Activated CD4-positive, alpha-beta memory T cell treated with anti-CD3 and anti-CD28 coated beads for 36 hours (primary cell): ENCODE measurements around the gene SRRD. TPM values are rescaled to one million over a fixed set of nuclear protein-coding genes. Genes with fewer than 3 reads are reported as not detected.

Experiments
- CTCF ChIA-PET: fragments of 350-600 bp; sonication (Branson Sonifier 250); formaldehyde crosslinking; loops from one replicate; lab custom pipeline; 2021; ENCODE audit warnings: antibody characterized with exemption, inconsistent platforms; lab: Charles Lee
- POLR2A ChIA-PET: fragments of 350-600 bp; sonication (Branson Sonifier 250); formaldehyde crosslinking; loops from one replicate; lab custom pipeline; 2021; ENCODE audit warnings: antibody characterized with exemption; lab: Charles Lee
- DNase-seq: peaks from one replicate; pipeline ENCODE4 v3.0.0-alpha.2; 2020
- H3K27ac Mint-ChIP-seq: one replicate; pipeline ENCODE4 v1.8.0; 2021; ENCODE audit warnings: mixed read lengths
- H3K27me3 Mint-ChIP-seq: one replicate; pipeline ENCODE4 v1.8.0; 2021; ENCODE audit warnings: mixed read lengths
- H3K36me3 Mint-ChIP-seq: one replicate; pipeline ENCODE4 v1.8.0; 2021; ENCODE audit warnings: mixed read lengths
- H3K4me1 Mint-ChIP-seq: one replicate; pipeline ENCODE4 v1.8.0; 2021; ENCODE audit warnings: low read depth, mixed read lengths
- H3K4me3 Mint-ChIP-seq: one replicate; pipeline ENCODE4 v1.8.0; 2021; ENCODE audit warnings: mild to moderate bottlenecking, mixed read lengths
- H3K9me3 Mint-ChIP-seq: one replicate; pipeline ENCODE4 v1.8.0; 2021; ENCODE audit warnings: mixed read lengths
- intact Hi-C: fragments of 100-400 bp; cut with micrococcal nuclease; formaldehyde crosslinking; loops from one replicate; pipeline ENCODE4 v1.15.1; 2023
- total RNA-seq, 2 experiments: library from RNA; stranded (reverse); gene quantifications; one replicate each; pipeline ENCODE4 v1.2.3, GENCODE V29; 2021

The SRRD gene
- total RNA-seq, 2 experiments from 2014 or later = 20.6 to 22.0 TPM

- Mint-ChIP-seq H3K36me3 (peaks cover 55% of the 10 kb centered on the region), H3K4me1 (peaks cover 20% of the 10 kb centered on the region), H3K27me3 (no peaks in the 10 kb centered on the region), H3K9me3 (no peaks in the 10 kb centered on the region), H3K27ac (peak overlapping the region; percentile 87), H3K4me3 (no peak overlapping the region)
- ChIA-PET POLR2A (interaction anchor here (0.8 to 1.2 kb wide), 3 partner anchors 20 to 169 kb away, joined by 3 to 5 read pairs (median 3); partner anchors contain the start of genes HPS4 and SRRD), CTCF (interaction anchor here (0.7 to 6.3 kb wide), 15 partner anchors 9 to 167 kb away, joined by 3 to 46 read pairs (median 5); partner anchors contain the start of genes HPS4, SRRD and TFIP11)
- intact Hi-C loops = loop anchor here (5.0 kb wide), 2 partner anchors 89 to 169 kb away; partner anchors contain the start of gene TPST2
- no peak for DNase-seq
Measured at GRCh38 chr22:26503758-26504157, 20.1 kb downstream of the SRRD start.

DNA sequence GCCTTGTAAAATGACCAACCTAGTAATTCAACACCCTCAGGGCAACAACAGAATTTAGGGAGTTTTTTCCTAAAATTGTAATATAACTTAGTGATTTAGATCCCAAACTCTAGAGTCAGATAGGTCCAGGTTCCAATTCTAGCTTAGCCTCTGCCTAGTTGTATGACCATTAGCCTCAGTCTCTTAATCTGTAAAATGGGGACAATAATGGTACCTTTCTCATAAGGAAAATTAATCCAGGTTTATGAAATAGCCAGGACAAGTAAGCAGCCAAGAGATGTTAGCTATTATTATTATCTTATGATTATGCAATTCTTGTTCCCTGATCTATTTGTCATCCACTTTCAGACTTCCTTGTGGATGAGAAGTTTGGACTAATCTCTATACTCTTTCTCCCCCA lies 24.5 kb downstream of the SRRD start:
- ChIA-PET CTCF (no interaction called here), POLR2A (no interaction called here)
- H3K27me3 Mint-ChIP-seq = no peaks in the 10 kb centered on the region
- peaks cover 37% of the 10 kb centered on the region for H3K36me3 Mint-ChIP-seq
- peaks cover 37% of the 10 kb centered on the region for H3K4me1 Mint-ChIP-seq
- H3K27ac Mint-ChIP-seq = no peak overlapping the region
- intact Hi-C loops = no loop called here
- no peaks in the 10 kb centered on the region for H3K9me3 Mint-ChIP-seq
- no peak for DNase-seq
- H3K4me3 Mint-ChIP-seq = no peak overlapping the region

DNA sequence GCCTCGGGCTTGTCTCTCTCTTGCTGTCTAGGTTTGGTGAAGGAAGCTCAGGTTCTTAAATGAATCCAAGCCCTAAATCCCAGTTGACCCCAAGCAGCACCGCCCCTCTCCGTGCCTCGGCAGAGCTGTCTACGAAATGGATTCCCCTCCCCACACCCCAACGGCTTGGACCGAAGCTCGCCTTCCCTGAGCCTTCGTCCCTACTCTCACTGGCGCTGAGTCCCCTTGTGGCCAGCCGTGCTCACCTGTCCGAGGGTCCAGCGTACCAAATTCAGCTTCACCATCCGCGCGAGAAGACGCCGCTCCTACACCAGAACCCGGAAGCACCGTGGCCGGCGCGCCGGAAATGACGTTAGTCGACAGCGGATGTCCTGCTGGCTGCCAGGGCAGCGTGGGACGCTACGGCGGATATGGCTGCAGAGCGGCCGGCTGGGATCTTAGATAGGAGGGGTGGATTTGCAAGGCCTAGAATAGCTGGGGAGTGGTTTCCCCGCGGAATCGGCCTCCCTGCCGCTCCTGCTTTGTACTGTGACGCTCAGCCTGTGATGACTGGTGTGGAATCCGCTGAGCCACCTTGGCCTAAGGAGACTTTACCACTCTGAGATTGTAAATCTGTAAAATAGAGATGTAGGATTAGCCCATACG lies 28.6 kb downstream of the SRRD start, which contains the start of gene TFIP11:
Gene TFIP11 (minus strand): TSS at position 325 of the 645 bp plus-strand sequence. CDS start 2,201 bp downstream, outside the sequence.
- Mint-ChIP-seq H3K27ac (peak within 1 kb of the TSS; percentile 88), H3K36me3 (peaks cover 10% of the 10 kb centered on the region), H3K27me3 (no peaks in the 10 kb centered on the region), H3K4me1 (peaks cover 37% of the 10 kb centered on the region), H3K4me3 (peak within 1 kb of the TSS; percentile 98), H3K9me3 (no peaks in the 10 kb centered on the region)
- CTCF ChIA-PET = interaction anchor here (0.7 to 2.0 kb wide), 10 partner anchors 9 to 167 kb away, joined by 3 to 10 read pairs (median 4); partner anchors contain the start of genes HPS4 and SRRD
- POLR2A ChIA-PET = interaction anchor here (0.6 to 1.1 kb wide), 3 partner anchors 21 to 135 kb away, joined by 3 to 4 read pairs (median 4); partner anchors contain the start of genes HPS4 and SRRD
- DNase-seq = peak; percentile 95
- intact Hi-C loops = loop anchor here (1.0 kb wide), 2 partner anchors 29 to 81 kb away; partner anchors contain the start of genes HPS4 and SRRD

DNA sequence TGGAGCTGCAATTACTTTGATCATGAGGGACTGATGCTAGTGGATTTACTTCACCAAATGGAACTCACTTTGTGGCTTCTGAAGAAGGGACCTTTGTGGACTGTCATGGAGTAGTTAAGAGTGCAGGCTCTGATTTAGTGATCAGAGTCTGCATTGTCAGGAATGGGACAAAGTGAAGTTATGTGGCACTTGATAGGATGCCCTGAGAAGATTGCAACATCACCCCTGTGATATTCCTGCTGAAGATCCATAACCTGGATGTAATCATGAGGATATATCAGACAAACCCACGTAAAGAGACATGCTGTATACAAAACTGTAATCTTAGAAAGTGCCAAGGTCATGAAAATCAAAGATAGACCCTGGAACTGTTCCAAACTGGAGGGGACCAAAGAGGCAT lies 30.2 kb downstream of the SRRD start:
- H3K36me3 Mint-ChIP-seq = peaks cover 10% of the 10 kb centered on the region
- H3K9me3 Mint-ChIP-seq = no peaks in the 10 kb centered on the region
- intact Hi-C loops = no loop called here
- H3K27me3 Mint-ChIP-seq = no peaks in the 10 kb centered on the region
- CTCF ChIA-PET = interaction anchor here (1.2 to 1.5 kb wide), 3 partner anchors 11 to 35 kb away, joined by 3 to 5 read pairs (median 5); partner anchors contain the start of genes HPS4 and SRRD
- no peak for DNase-seq
- H3K4me3 Mint-ChIP-seq = peak overlapping the region; percentile 98
- POLR2A ChIA-PET = no interaction called here
- peaks cover 37% of the 10 kb centered on the region for H3K4me1 Mint-ChIP-seq
- H3K27ac Mint-ChIP-seq = no peak overlapping the region

DNA sequence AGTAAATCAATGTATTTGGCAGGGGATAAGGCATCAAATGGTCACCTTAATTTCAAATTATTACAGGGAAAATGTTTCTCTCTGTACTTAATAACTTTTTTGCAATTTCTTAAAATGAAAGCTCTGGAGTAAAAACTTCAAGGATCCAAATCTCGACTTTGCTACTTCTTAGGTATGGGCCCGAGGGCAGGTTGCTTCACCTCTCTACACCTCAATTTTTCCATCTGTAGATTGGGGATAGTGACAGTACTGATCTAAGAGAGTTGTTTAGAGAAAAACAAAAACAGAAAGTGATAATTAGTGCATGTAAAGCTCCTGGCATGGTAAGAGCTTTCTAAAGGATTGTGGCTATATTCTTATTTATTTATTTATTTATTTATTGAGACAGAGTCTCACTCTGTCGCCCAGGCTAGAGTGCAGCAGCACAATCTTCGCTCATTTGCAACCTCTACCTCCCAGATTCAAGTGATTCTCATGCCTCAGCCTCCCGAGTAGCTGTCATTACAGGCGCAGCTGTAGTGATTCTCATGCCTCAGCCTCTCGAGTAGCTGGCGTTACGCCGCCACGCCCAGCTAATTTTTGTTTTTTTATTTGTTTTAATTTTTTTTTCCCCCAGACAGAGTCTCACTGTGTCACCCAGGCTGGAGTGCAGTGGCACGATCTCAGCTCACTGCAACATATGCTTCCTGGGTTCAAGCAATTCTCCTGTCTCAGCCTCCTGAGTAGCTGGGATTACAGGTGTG lies 30.9 kb downstream of the SRRD start:
- CTCF ChIA-PET = interaction anchor here (1.3 to 1.4 kb wide), 2 partner anchors 12 to 53 kb away, joined by 3 to 5 read pairs; no protein-coding TSS in a partner anchor

GRCh38 chr22:26515931-26516330 lies 32.3 kb downstream of the SRRD start:
- CTCF ChIA-PET = interaction anchor here (0.5 to 1.3 kb wide), 2 partner anchors 54 to 121 kb away, joined by 3 read pairs; no protein-coding TSS in a partner anchor
- no peaks in the 10 kb centered on the region for H3K36me3 Mint-ChIP-seq
- intact Hi-C loops = no loop called here
- H3K9me3 Mint-ChIP-seq = no peaks in the 10 kb centered on the region
- peaks cover 31% of the 10 kb centered on the region for H3K4me1 Mint-ChIP-seq
- POLR2A ChIA-PET = interaction anchor here (0.6 kb wide), 1 partner anchor 109 kb away, joined by 3 read pairs; no protein-coding TSS in a partner anchor
- DNase-seq = no peak
- H3K27me3 Mint-ChIP-seq = no peaks in the 10 kb centered on the region
- no peak overlapping the region for H3K27ac Mint-ChIP-seq
- H3K4me3 Mint-ChIP-seq = no peak overlapping the region

More for the DNA sequence above, 30.9 kb downstream of the SRRD start:
- H3K27me3 Mint-ChIP-seq = no peaks in the 10 kb centered on the region
- POLR2A ChIA-PET = no interaction called here
- intact Hi-C loops = no loop called here
- peaks cover 4% of the 10 kb centered on the region for H3K36me3 Mint-ChIP-seq
- H3K4me1 Mint-ChIP-seq = peaks cover 37% of the 10 kb centered on the region
- H3K9me3 Mint-ChIP-seq = no peaks in the 10 kb centered on the region
- H3K27ac Mint-ChIP-seq = no peak overlapping the region
- no peak for DNase-seq
- H3K4me3 Mint-ChIP-seq = no peak overlapping the region

GRCh38 chr22:26516503-26516902 lies 32.8 kb downstream of the SRRD start:
- Mint-ChIP-seq H3K9me3 (no peaks in the 10 kb centered on the region), H3K27me3 (no peaks in the 10 kb centered on the region), H3K4me3 (no peak overlapping the region), H3K36me3 (no peaks in the 10 kb centered on the region), H3K27ac (no peak overlapping the region), H3K4me1 (peaks cover 25% of the 10 kb centered on the region)
- intact Hi-C loops = no loop called here
- POLR2A ChIA-PET = interaction anchor here (0.6 kb wide), 1 partner anchor 108 kb away, joined by 3 read pairs; no protein-coding TSS in a partner anchor
- CTCF ChIA-PET = interaction anchor here (0.5 kb wide), 1 partner anchor 121 kb away, joined by 3 read pairs; no protein-coding TSS in a partner anchor
- DNase-seq = no peak

- Mint-ChIP-seq H3K4me3 (no peak overlapping the region), H3K27me3 (no peaks in the 10 kb centered on the region), H3K27ac (no peak overlapping the region), H3K9me3 (no peaks in the 10 kb centered on the region), H3K36me3 (no peaks in the 10 kb centered on the region), H3K4me1 (peaks cover 18% of the 10 kb centered on the region)
- no peak for DNase-seq
- intact Hi-C loops = no loop called here
- ChIA-PET CTCF (interaction anchor here (0.8 kb wide), 1 partner anchor 14 kb away, joined by 3 read pairs; no protein-coding TSS in a partner anchor), POLR2A (no interaction called here)
Measured at GRCh38 chr22:26517429-26517828, 33.8 kb downstream of the SRRD start.

GRCh38 chr22:26522012-26522411 lies 38.3 kb downstream of the SRRD start:
- no peak overlapping the region for H3K4me3 Mint-ChIP-seq
- no peaks in the 10 kb centered on the region for H3K27me3 Mint-ChIP-seq
- intact Hi-C loops = no loop called here
- ChIA-PET CTCF (no interaction called here), POLR2A (no interaction called here)
- H3K4me1 Mint-ChIP-seq = no peaks in the 10 kb centered on the region
- no peaks in the 10 kb centered on the region for H3K9me3 Mint-ChIP-seq
- DNase-seq = no peak
- no peak overlapping the region for H3K27ac Mint-ChIP-seq
- peaks cover 8% of the 10 kb centered on the region for H3K36me3 Mint-ChIP-seq

DNA sequence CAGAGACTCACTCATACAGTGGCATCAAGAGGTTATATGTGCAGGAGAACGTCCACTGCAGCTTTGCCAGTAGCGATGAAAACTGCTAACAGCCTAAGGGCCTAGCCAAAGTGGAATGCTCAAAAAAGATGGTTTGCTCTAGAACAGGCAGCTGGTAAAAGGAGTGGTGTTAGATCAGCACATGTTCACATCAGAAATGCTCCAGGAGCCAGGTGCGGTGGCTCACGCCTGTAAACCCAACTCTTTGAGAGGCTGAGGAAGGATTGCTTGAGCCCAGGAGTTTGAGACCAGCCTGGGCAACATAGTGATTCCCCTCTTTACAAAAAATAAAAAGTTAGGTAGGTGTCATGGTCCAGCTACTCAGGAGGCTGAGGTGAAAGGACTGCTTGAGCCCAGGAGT lies 38.9 kb downstream of the SRRD start:
- intact Hi-C loops = no loop called here
- Mint-ChIP-seq H3K36me3 (peaks cover 8% of the 10 kb centered on the region), H3K27ac (no peak overlapping the region), H3K4me3 (no peak overlapping the region), H3K9me3 (no peaks in the 10 kb centered on the region), H3K27me3 (no peaks in the 10 kb centered on the region), H3K4me1 (no peaks in the 10 kb centered on the region)
- POLR2A ChIA-PET = no interaction called here
- DNase-seq = no peak
- CTCF ChIA-PET = interaction anchor here (1.2 to 1.3 kb wide), 2 partner anchors 11 to 40 kb away, joined by 3 to 4 read pairs; no protein-coding TSS in a partner anchor

DNA sequence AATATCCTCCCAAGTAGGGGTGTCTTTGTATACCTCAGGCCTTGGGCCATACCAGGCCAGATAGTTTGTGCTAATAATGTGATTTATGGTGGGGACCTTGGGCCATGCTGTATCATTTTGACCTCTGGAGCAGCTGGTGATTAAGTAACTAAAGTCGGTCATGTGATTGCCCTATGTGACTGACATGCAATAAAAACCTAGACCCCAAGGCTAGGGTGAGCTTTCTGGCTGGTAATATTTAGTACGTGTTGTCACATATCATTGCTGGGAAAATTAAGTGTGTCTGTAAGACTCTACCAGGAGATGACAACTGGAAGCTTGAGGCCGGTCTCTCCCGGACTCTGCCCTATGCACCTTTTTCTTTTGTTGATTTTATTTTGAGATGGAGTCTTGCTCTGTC lies 41.2 kb downstream of the SRRD start:
- POLR2A ChIA-PET = interaction anchor here (1.0 kb wide), 1 partner anchor 19 kb away, joined by 3 read pairs; no protein-coding TSS in a partner anchor

More for the DNA sequence above, 41.2 kb downstream of the SRRD start:
- Mint-ChIP-seq H3K27me3 (no peaks in the 10 kb centered on the region), H3K27ac (no peak overlapping the region), H3K4me3 (no peak overlapping the region), H3K4me1 (no peaks in the 10 kb centered on the region), H3K36me3 (peaks cover 8% of the 10 kb centered on the region), H3K9me3 (no peaks in the 10 kb centered on the region)
- no peak for DNase-seq
- CTCF ChIA-PET = interaction anchor here (0.9 kb wide), 1 partner anchor 10 kb away, joined by 3 read pairs; no protein-coding TSS in a partner anchor
- intact Hi-C loops = no loop called here
